ENCODE results near the gene NSG2.

- TF ChIP-seq CTCF (IDR thresholded peaks at IDR 0.05; ENCODE audit: low read length) (no peak), EZH2 (optimal IDR thresholded peaks at IDR 0.05; ENCODE audit: low read depth, low read length) (no peak)
Measured at GRCh38 chr5:174140452-174141020, 95.0 kb downstream of the NSG2 start.

Measured in MM.1S (cell line).